ENCODE results near the gene ANGEL2.
"Not testable (repeated sequence)": the region's sequence is repeated elsewhere in the genome, so short reads cannot be mapped to it uniquely, and the experiment has no call there.

The ANGEL2 gene

DNA sequence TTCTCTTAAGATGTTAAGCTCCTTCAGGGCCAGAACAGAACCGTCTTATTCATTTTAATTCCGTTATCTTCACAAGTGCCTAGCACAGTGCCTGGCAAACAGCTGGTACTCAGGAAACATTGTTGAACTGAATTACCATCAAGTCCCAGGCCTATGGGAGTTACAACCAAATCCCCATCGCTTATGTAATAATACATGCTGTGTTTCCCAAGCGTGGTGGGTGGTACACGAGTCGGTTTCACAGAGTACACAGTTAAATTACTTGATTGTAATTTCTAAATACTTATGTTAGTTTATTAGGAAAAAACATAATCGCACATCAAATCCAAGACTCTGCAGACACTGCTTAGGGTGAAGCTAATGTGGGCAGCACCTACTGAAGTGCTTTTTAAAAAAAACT is 1.0 kb downstream of the ANGEL2 start:
- Histone ChIP-seq H3K27ac (ENCODE audit: low read depth, low read length) (peak overlapping the region; percentile 86), H3K36me3 (ENCODE audit: insufficient read depth, low read length) (peaks cover 29% of the 10 kb centered on the region), H3K9me3 (ENCODE audit: insufficient read depth, low read depth, low read length) (no peaks in the 10 kb centered on the region), H3K4me3 (ENCODE audit: low read length) (peak overlapping the region; percentile 77), H3K4me1 (ENCODE audit: insufficient read depth, low read length) (peaks cover 10% of the 10 kb centered on the region; the same call in 1 of the 2 replicates), H3K27me3 (ENCODE audit: insufficient read depth, low read length) (no peaks in the 10 kb centered on the region), H3K9ac (ENCODE audit: low read depth, low read length) (peak overlapping the region; percentile 92)
- 57% methylated on average over 3 of the region's 7 CpGs for WGBS

DNA sequence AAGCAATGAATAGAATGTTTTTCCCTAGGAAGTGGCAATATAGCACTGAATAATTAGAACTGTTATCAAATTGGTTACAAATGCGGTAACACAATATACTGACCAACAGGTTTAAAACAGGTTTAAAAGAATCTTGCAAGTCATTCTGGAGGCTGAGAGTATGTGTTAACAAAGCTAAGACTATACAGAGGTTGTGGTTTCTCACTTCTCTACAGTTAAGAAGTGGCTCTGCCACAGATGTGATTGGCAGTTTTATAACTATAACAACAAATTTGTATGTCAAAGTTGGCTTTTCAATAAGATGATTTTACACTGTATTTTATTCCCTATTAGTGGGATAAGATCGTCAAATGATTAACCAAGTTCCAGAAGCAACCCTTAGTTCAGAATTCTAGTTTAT is 7.1 kb downstream of the ANGEL2 start:
- Histone ChIP-seq H3K36me3 (ENCODE audit: insufficient read depth, low read length) (peaks cover 85% of the 10 kb centered on the region), H3K27ac (ENCODE audit: low read depth, low read length) (no peak overlapping the region), H3K27me3 (ENCODE audit: insufficient read depth, low read length) (no peaks in the 10 kb centered on the region), H3K4me3 (ENCODE audit: low read length) (no peak overlapping the region), H3K4me1 (ENCODE audit: insufficient read depth, low read length) (no peaks in the 10 kb centered on the region), H3K9me3 (ENCODE audit: insufficient read depth, low read depth, low read length) (no peaks in the 10 kb centered on the region), H3K9ac (ENCODE audit: low read depth, low read length) (no peak overlapping the region)
- WGBS = 80% methylated on average over 1 of the region's 2 CpGs

GRCh38 chr1:213003256-213003655 is 12.4 kb downstream of the ANGEL2 start:
- Histone ChIP-seq H3K9me3 (ENCODE audit: insufficient read depth, low read depth, low read length) (no peaks in the 10 kb centered on the region), H3K27ac (ENCODE audit: low read depth, low read length) (no peak overlapping the region), H3K36me3 (ENCODE audit: insufficient read depth, low read length) (peaks cover 85% of the 10 kb centered on the region), H3K9ac (ENCODE audit: low read depth, low read length) (no peak overlapping the region), H3K4me3 (ENCODE audit: low read length) (no peak overlapping the region), H3K27me3 (ENCODE audit: insufficient read depth, low read length) (no peaks in the 10 kb centered on the region), H3K4me1 (ENCODE audit: insufficient read depth, low read length) (no peaks in the 10 kb centered on the region)
- WGBS = 100% methylated on average over 3 of the region's 3 CpGs

- Histone ChIP-seq H3K4me3 (ENCODE audit: low read length) (no peak overlapping the region), H3K36me3 (ENCODE audit: insufficient read depth, low read length) (peaks cover 83% of the 10 kb centered on the region), H3K9me3 (ENCODE audit: insufficient read depth, low read depth, low read length) (no peaks in the 10 kb centered on the region), H3K4me1 (ENCODE audit: insufficient read depth, low read length) (peaks cover 6% of the 10 kb centered on the region; the same call in 1 of the 2 replicates), H3K9ac (ENCODE audit: low read depth, low read length) (no peak overlapping the region), H3K27me3 (ENCODE audit: insufficient read depth, low read length) (no peaks in the 10 kb centered on the region), H3K27ac (ENCODE audit: low read depth, low read length) (peak overlapping the region; percentile 15; the same call in 1 of the 2 replicates)
- WGBS = 100% methylated on average over 2 of the region's 3 CpGs
Measured at GRCh38 chr1:212994926-212995325, 20.7 kb downstream of the ANGEL2 start.

GRCh38 chr1:212993960-212994359 is 21.7 kb downstream of the ANGEL2 start:
- not testable (repeated sequence) for H3K27ac ChIP-seq (ENCODE audit: low read depth, low read length); H3K9ac ChIP-seq (ENCODE audit: low read depth, low read length); H3K27me3 ChIP-seq (ENCODE audit: insufficient read depth, low read length); H3K9me3 ChIP-seq (ENCODE audit: insufficient read depth, low read depth, low read length); H3K4me3 ChIP-seq (ENCODE audit: low read length); H3K4me1 ChIP-seq (ENCODE audit: insufficient read depth, low read length)
- WGBS = 94% methylated on average over 8 of the region's 8 CpGs
- H3K36me3 ChIP-seq (ENCODE audit: insufficient read depth, low read length) = peaks cover 83% of the 10 kb centered on the region

DNA sequence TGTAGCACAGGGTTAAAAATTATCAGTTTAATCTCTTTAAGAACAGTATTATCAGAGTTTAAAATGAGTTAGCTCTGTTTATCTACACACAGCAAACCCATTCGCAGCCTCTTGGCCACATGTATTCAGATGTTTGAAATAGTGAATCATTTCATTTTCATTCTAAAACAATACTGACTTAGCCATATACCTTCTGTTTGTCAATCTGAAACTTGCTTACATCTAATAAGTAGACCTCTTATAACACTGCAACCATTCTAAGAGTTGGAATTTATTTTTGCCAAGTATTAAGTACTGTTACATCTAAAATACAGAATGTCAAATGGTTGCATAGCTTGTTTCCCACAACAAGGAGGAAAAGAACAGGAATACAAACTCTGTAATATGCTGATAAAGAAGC is 25.4 kb downstream of the ANGEL2 start:
- Histone ChIP-seq H3K9me3 (ENCODE audit: insufficient read depth, low read depth, low read length) (no peaks in the 10 kb centered on the region), H3K36me3 (ENCODE audit: insufficient read depth, low read length) (peaks cover 90% of the 10 kb centered on the region), H3K4me1 (ENCODE audit: insufficient read depth, low read length) (peaks cover 4% of the 10 kb centered on the region; the same call in 1 of the 2 replicates), H3K4me3 (ENCODE audit: low read length) (no peak overlapping the region), H3K9ac (ENCODE audit: low read depth, low read length) (no peak overlapping the region), H3K27me3 (ENCODE audit: insufficient read depth, low read length) (no peaks in the 10 kb centered on the region), H3K27ac (ENCODE audit: low read depth, low read length) (no peak overlapping the region)
- no CpG with 5 or more reads among the region's 1 CpG for WGBS

- H3K4me3 ChIP-seq (ENCODE audit: low read length) = no peak overlapping the region
- no peaks in the 10 kb centered on the region for H3K27me3 ChIP-seq (ENCODE audit: insufficient read depth, low read length)
- H3K36me3 ChIP-seq (ENCODE audit: insufficient read depth, low read length) = peaks cover 96% of the 10 kb centered on the region
- H3K4me1 ChIP-seq (ENCODE audit: insufficient read depth, low read length) = no peaks in the 10 kb centered on the region
- 85% methylated on average over 6 of the region's 6 CpGs for WGBS
- peak overlapping the region; percentile 49 for H3K27ac ChIP-seq (ENCODE audit: low read depth, low read length)
- no peaks in the 10 kb centered on the region for H3K9me3 ChIP-seq (ENCODE audit: insufficient read depth, low read depth, low read length)
- H3K9ac ChIP-seq (ENCODE audit: low read depth, low read length) = no peak overlapping the region
Measured at GRCh38 chr1:212987702-212988322, 27.9 kb downstream of the ANGEL2 start.

DNA sequence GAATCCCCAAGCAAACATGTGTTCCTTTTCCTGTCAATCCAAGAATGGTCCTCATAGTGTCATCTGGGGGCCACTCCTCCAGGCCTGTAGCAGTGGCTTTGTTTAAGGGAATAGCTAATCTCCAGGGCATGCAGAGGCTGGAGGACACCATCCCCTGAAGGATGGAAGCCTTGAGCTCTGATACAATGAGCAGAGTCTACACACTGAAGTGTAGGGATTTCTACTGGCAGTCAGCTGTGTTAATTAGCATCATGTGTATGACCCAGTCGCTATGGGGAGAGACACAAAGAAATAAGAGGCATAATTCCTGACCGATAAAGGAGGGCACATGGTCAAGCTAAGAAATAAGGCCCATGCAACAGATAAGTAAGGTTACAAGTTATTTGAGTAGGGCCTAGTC is 29.1 kb downstream of the ANGEL2 start:
- Histone ChIP-seq H3K4me1 (ENCODE audit: insufficient read depth, low read length) (peaks cover 8% of the 10 kb centered on the region), H3K9me3 (ENCODE audit: insufficient read depth, low read depth, low read length) (no peaks in the 10 kb centered on the region), H3K9ac (ENCODE audit: low read depth, low read length) (no peak overlapping the region), H3K4me3 (ENCODE audit: low read length) (no peak overlapping the region), H3K27me3 (ENCODE audit: insufficient read depth, low read length) (no peaks in the 10 kb centered on the region), H3K36me3 (ENCODE audit: insufficient read depth, low read length) (peaks cover 96% of the 10 kb centered on the region), H3K27ac (ENCODE audit: low read depth, low read length) (peak overlapping the region; percentile 6; the same call in 1 of the 2 replicates)
- 94% methylated on average over 2 of the region's 2 CpGs for WGBS

DNA sequence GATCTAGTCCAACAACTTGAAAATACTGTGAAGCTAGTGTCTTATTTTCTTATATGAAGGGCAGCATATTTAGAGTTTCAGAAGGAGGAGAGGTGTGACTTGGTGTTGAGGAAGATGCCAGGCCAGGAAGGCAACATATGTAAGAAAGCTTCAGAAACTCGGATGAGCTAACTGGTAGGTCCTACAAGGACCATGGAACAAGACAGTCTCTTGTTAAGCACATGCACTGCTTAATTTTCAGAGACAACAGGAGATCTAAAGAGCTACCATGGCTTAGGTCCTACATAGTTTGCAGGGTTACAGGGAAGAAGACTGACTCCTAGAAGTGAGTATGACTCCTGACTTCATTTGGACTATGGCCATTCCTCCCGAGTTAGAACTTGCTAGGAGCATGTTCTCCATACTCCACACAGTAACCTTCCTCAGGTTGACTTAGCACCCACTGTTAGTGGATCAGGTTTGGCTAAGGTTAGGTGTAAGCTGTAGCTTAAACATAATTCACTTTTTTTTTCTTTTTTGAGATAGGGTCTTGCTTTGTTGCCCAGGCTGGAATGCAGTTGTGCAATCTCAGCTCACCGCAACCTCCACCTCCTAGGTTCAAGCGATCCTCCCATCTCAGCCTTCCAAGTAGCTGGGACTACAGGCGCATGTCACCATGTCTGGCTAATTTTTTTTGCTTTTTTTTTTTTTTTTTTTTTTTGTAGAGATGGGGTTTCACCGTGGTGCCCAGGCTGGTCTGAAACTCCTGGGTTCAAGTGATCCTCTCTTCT is 31.0 kb downstream of the ANGEL2 start:
- peaks cover 96% of the 10 kb centered on the region for H3K36me3 ChIP-seq (ENCODE audit: insufficient read depth, low read length)
- H3K9me3 ChIP-seq (ENCODE audit: insufficient read depth, low read depth, low read length) = no peaks in the 10 kb centered on the region
- WGBS = 94% methylated on average over 5 of the region's 6 CpGs
- no peaks in the 10 kb centered on the region for H3K27me3 ChIP-seq (ENCODE audit: insufficient read depth, low read length)
- no peak overlapping the region for H3K9ac ChIP-seq (ENCODE audit: low read depth, low read length)
- H3K4me1 ChIP-seq (ENCODE audit: insufficient read depth, low read length) = peaks cover 20% of the 10 kb centered on the region
- H3K4me3 ChIP-seq (ENCODE audit: low read length) = no peak overlapping the region
- no peak overlapping the region for H3K27ac ChIP-seq (ENCODE audit: low read depth, low read length)

GRCh38 chr1:212983482-212983881 is 32.2 kb downstream of the ANGEL2 start:
- H3K9me3 ChIP-seq (ENCODE audit: insufficient read depth, low read depth, low read length) = no peaks in the 10 kb centered on the region
- H3K4me1 ChIP-seq (ENCODE audit: insufficient read depth, low read length) = peaks cover 27% of the 10 kb centered on the region
- no peaks in the 10 kb centered on the region for H3K27me3 ChIP-seq (ENCODE audit: insufficient read depth, low read length)
- no peak overlapping the region for H3K9ac ChIP-seq (ENCODE audit: low read depth, low read length)
- 89% methylated on average over 3 of the region's 3 CpGs for WGBS
- no peak overlapping the region for H3K27ac ChIP-seq (ENCODE audit: low read depth, low read length)
- peaks cover 96% of the 10 kb centered on the region for H3K36me3 ChIP-seq (ENCODE audit: insufficient read depth, low read length)
- no peak overlapping the region for H3K4me3 ChIP-seq (ENCODE audit: low read length)

- H3K27ac ChIP-seq (ENCODE audit: low read depth, low read length) = no peak overlapping the region; the same call in 1 of the 2 replicates
- H3K4me3 ChIP-seq (ENCODE audit: low read length) = no peak overlapping the region
- peaks cover 27% of the 10 kb centered on the region for H3K4me1 ChIP-seq (ENCODE audit: insufficient read depth, low read length)
- H3K9me3 ChIP-seq (ENCODE audit: insufficient read depth, low read depth, low read length) = no peaks in the 10 kb centered on the region
- WGBS = 97% methylated on average over 6 of the region's 6 CpGs
- no peak overlapping the region for H3K9ac ChIP-seq (ENCODE audit: low read depth, low read length)
- H3K36me3 ChIP-seq (ENCODE audit: insufficient read depth, low read length) = peaks cover 96% of the 10 kb centered on the region
- H3K27me3 ChIP-seq (ENCODE audit: insufficient read depth, low read length) = no peaks in the 10 kb centered on the region
Measured at GRCh38 chr1:212982430-212983152, 33.1 kb downstream of the ANGEL2 start.

Measured in HUES64 (cell line).